Occipital lobe (tissue), 2 donors: ENCODE data around the gene YDJC. TPM values are rescaled to one million over a fixed set of nuclear protein-coding genes. Genes with fewer than 3 reads are reported as not detected.
"Not testable (repeated sequence)": the region's sequence is repeated elsewhere in the genome, so short reads cannot be mapped to it uniquely, and the experiment has no call there.

Source experiments
- DNase-seq: peaks from one replicate; lab custom pipeline; 2025; lab: John Stamatoyannopoulos, UW
- total RNA-seq: library from RNA; depleted of rRNA; stranded (reverse); fragments of >200 nt; gene quantifications from one replicate; pipeline ENCODE4 v1.2.3, GENCODE V29; 2014

YDJC gene
- total RNA-seq, 1 donor from 2014 or later = 7.0 TPM

DNA sequence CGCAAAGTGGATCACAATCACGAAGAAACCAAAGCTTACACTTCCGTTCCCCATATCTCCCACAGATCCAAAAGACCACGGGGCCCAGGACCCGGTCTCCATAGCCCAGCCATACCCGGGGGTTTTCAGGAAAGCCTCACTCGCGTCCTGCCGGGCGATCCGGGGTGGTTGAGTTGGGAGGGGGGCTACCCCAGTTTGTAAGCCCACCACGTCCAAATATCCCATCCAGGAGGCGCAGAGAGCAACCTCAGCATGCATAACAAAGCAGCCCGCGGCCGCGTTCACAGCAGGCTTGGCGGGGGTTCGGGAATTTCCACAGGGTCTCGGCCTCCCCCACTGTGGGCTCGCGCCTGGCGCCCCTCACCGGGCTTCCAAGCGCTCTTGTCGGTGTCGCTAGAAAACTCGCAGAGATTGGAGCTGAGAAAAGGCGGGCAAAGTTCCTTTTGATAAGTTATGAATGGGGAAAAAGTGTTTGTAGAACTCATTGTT lies 21.7 kb upstream of the YDJC start:
- DNase-seq = no peak

GRCh38 chr22:21650823-21651520 lies 21.1 kb upstream of the YDJC start:
- DNase-seq = no peak

- DNase-seq = no peak
These were observed 20.5 kb upstream of the YDJC start for GRCh38 chr22:21650280-21650679.

- peak; percentile 49 for DNase-seq
These were observed 17.1 kb upstream of the YDJC start for GRCh38 chr22:21646608-21647590.

- DNase-seq = not testable (repeated sequence)
These were observed 15.7 kb upstream of the YDJC start for GRCh38 chr22:21645513-21645912.

DNA sequence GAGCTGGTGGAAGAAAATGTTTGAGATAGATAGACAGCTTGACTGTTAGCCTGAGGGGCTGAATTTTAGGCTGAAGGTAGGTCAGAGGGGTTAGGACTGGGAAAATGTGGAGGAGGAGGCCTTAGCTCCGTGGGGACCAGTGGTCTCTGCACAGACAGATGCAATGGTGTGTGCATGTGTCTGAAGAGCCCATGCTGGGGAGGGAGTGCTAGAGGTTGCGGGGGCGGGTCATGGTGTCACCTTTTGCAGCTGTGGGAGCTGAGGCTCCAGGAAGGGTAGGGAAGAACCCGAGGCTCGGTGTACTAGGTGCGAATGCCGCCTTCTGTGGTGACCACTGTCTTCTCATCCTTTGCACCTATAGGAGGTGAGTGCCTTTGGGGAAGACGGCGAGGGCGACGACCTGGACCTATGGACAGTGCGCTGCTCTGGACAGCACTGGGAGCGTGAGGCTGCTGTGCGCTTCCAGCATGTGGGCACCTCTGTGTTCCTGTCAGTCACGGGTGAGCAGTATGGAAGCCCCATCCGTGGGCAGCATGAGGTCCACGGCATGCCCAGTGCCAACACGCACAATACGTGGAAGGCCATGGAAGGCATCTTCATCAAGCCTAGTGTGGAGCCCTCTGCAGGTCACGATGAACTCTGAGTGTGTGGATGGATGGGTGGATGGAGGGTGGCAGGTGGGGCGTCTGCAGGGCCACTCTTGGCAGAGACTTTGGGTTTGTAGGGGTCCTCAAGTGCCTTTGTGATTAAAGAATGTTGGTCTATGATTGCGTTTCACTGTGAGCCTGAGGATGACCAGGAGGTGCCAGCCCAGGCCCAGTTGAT lies 13.9 kb upstream of the YDJC start:
- DNase-seq = no peak

DNA sequence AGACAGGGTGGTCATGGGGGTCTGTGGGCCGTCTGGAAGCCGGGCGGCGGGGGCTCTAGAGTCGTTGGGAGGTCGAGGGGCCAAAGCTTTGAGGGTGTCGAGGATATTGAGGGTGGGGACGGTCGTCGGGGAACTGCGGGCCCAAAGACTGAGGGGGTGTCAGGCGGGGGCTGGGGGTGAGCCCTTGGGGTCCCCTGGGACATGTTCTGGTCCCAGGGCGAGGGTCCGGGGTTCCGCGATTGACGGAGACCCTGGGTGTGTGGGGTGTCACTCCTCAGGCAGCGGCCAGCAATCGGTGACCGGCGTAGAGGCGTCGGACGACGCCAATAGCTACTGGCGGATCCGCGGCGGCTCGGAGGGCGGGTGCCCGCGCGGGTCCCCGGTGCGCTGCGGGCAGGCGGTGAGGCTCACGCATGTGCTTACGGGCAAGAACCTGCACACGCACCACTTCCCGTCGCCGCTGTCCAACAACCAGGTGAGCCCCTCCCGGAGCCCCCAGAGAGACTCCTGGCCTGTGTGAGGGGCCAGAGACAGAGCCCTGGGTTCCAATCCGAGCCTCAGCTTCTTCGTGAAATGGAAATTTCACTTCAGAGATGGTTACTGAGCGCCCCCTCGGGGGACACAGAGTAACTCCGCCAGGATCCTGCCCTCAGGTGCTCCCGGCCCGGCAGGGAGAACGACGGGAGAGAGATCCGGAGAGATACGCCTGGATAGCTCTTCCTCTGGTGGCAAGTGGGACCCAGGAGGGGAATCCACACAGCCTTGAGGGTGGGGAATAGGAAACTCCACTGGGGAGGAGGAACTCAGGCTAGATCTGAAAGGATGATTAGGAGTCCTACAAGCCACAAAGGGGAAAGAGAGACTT lies 13.0 kb upstream of the YDJC start:
- no peak for DNase-seq

- peak; percentile 99 for DNase-seq
These were observed 12.2 kb upstream of the YDJC start, which contains the start of gene SDF2L1 for GRCh38 chr22:21641789-21642583. Gene SDF2L1 (plus strand): TSS chr22:21642302. CDS start chr22:21642337, 35 bp downstream.

GRCh38 chr22:21641417-21641788 lies 11.6 kb upstream of the YDJC start:
- no peak for DNase-seq

DNA sequence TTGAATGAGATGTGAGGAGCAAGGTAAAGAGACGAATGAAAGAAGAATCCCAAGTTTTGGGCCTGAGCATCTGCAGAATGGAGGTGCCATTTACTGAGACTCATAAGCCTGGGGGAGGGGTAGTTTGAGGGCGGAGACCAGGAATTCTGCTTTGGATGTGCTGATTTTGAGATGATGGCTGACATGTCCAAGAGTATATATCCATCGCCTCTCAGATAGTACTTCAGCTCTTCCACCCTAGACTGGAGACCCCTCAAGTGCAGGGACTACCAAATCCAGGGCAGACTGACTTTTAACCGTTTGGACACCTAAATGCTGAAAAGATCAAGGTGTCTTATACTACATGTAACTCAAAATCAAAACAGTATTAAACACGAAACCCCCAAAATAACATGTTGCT lies 11.0 kb upstream of the YDJC start:
- DNase-seq = no peak

GRCh38 chr22:21639359-21639758 lies 9.5 kb upstream of the YDJC start:
- no peak for DNase-seq

- not testable (repeated sequence) for DNase-seq
These were observed 7.6 kb upstream of the YDJC start for GRCh38 chr22:21637450-21637849.

DNA sequence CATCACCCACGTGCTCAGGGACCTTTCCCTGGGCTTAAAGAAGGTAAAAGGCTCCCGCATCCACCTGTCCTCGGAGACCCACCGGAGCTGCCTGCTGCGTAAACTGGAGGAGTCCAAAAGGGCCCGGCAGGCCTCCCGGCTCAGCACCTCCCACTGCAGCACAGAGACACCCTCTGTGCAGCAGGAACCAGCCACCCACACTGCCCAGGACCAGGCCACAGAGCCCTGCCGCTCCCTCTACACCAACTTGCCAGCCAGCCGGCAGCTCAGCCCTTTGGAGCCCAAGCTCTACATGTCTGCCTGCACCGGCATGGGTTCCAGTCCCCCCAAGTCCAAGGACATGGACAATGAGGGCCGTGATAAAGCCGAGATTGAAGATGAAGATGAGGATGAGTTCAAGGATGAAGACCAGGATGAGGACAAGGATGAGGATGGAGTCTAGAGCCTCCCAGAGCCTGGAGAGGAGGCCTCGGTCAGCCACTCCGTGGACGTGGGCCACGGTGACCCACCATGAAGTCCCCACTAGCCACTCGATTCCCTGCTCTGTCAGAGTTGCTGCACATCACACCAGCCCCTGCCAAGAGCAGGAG lies 6.9 kb upstream of the YDJC start:
- no peak for DNase-seq

DNA sequence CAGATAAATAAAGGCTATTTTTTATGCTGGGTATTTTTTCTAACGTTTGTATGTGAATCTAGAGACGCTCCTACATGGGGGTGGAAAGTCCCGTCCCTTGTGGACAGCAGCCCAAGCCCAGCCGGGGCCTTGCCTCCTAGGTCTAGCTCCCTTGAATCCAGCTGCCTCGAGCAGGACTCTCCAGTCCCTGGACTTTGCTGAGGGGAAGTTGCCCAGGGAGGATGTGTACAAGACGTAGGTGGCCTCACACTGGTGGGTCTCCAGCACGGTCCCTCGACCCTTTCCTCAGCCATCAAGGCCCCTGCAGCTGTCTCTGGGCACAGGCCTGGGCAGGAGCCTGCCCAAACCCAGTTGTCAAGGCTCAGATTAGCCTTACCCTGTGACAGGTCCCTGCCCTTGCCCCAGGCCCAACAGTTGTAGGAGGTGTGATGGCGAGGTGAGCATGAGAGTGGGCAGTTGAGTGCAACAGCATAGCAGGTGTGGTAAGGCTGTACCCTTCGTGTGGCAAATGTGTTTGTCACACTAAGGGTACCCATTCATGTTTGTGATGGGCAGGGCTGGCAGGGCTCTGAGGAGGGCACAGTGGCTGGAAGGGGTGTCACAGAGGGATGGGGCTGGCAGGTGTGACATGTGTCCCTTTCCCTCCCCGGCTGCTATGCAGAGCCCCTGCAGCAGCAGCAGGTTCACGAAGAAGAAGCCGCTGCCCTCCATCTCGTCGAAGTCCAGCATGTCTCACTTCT lies 6.1 kb upstream of the YDJC start:
- no peak for DNase-seq

DNA sequence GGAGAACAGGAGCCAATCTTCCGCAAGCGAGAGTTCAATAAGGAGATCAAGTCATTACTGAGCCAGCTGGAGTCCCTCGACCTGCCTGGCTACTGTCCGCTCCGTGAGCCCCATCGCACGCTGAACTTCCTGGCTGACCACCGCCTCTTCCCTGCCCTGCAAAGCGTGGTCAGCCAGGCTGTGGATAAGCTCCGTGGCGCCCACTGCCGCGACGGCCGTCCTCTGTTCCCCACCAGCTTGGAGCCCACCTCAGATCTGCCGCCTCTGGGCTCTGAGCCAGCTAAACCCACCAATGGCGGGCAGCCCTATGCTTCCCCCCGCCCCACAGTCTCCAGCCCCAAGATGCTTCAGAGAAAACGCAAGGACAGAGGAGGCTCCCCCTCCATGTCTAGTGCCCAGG lies 5.0 kb upstream of the YDJC start:
- DNase-seq = no peak

DNA sequence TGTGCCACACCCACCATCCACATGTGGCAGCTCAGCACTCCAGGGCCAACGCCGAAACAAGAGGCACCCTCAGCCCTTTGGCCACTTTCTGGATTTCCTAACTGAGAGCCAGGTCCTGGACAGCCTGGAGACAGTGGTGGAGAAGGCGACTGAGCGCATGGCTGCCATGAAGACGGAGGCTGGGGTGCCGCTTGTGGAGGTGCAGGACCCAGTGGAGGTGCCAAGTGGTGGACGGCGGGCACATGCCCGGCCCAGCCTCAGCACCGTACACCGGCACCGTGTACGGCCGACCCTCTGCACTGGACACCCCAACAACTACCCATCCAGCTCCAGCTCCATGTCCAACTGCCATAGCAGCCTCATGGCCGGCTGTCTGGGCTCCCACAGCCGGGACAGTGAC lies 4.3 kb upstream of the YDJC start:
- DNase-seq = no peak

DNA sequence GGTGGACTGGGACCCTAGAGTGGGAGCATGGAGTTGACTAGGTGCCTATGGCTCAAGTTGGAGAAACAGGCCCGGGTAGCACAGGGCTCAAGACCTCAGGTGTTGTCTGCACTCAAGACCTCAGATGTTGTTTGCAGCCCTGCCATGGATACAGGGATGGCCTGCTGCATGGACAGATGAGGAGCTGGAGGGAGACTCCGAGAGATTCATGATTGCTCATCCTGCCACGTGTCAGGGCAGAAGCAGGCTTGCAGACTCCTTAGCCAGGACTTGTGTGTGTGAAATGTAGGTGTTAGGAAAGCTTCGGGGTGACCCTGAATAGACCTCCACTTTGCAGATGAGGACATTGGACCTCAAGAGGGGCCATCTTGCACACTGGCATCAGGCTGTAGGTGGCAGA lies 3.7 kb upstream of the YDJC start:
- DNase-seq = no peak

- no peak for DNase-seq
These were observed 3.1 kb upstream of the YDJC start for GRCh38 chr22:21632931-21633330.
